HG02981 (cell line): ENCODE results near the gene TRAF2.

Experiments used
- ATAC-seq: cut with Tn5 transposase; IDR thresholded peaks from one replicate; pipeline ENCODE4 v1.9.1; 2021; ENCODE audit warnings: mild to moderate bottlenecking, moderate library complexity; ENCODE audit not compliant: unreplicated experiment

The TRAF2 gene

DNA sequence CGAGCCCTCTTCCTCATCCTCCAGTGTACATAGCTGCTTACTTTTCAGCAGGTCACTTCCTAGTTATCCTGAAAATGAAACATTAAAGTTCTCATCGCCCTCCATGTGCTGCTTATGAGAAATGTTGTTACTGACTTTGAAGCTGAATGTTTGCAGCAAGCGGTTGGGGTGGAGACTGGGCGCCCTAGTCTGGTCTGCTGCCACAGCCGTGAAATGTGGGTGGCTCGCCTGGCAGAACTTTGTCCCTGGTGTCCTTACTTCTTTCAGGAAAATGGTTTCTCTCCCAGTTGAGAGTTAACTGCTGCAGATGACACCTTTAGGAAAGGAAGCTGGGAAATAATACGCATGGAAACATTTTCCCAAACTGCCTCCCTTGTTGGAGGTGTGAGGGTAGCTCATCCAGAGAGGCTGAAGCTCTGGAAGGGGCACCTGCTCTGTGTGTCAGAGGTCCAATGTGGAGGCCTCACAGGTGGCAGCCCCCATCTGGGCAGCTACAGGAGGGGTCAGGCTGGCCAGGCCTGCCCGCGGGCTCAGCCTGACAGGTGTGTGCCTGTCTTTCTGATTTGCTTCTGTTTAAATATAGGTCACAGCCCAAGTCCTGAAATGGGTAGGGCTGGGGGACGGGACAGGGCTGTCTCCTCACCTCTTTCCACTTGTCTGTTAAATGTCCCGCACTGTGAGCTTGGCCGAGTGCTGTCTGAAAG lies 24.0 kb downstream of the TRAF2 start:
- no peak for ATAC-seq

- ATAC-seq, result no peak
These were observed 24.6 kb downstream of the TRAF2 start for GRCh38 chr9:136910901-136911245.

- no peak for ATAC-seq
These were observed 27.6 kb downstream of the TRAF2 start for GRCh38 chr9:136913701-136914438.

GRCh38 chr9:136915632-136916329 lies 29.5 kb downstream of the TRAF2 start:
- ATAC-seq, result no peak

GRCh38 chr9:136916330-136917184 lies 30.2 kb downstream of the TRAF2 start:
- no peak for ATAC-seq

GRCh38 chr9:136917902-136918301 lies 31.6 kb downstream of the TRAF2 start:
- no peak for ATAC-seq

- no peak for ATAC-seq
These were observed 33.8 kb downstream of the TRAF2 start for GRCh38 chr9:136920069-136920468.

- no peak for ATAC-seq
These were observed 34.5 kb downstream of the TRAF2 start for GRCh38 chr9:136920734-136921231.

DNA sequence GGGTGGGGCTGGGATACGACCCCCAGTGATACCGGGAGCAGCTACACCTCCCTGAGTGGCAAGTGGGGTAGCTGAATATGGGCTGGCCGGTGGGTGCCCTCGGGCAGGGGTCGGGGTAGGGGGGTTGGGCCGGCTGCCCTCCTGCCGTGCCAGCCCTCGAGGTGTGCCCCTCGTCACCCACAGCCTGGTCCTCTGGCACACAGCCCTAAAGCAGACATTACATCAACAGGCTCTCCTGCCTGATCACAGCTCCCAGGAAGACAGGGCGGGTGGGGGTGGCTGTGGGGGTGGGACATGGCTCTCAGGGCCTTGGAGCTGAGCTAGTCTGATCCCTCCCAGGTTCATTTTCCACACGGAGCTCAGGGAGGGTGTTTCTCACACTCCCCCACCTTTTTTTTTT lies 35.0 kb downstream of the TRAF2 start:
- ATAC-seq, result no peak

GRCh38 chr9:136921718-136922117 lies 35.4 kb downstream of the TRAF2 start:
- no peak for ATAC-seq

DNA sequence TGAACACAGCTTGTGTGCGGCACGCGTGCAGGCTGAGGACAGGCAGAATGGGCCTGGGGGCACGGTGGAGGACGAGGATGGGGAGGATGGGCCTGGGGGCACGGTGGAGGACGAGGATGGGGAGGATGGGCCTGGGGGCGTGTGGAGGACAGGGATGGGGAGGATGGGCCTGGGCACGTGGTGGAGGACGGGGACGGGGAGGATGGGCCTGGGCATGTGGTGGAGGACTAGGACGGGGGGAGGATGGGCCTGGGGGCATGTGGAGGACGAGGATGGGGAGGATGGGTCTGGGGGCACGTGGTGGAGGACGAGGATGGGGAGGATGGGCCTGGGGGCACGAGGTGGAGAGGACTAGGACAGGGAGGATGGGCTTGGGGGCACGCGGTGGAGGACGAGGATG lies 36.2 kb downstream of the TRAF2 start:
- no peak for ATAC-seq

DNA sequence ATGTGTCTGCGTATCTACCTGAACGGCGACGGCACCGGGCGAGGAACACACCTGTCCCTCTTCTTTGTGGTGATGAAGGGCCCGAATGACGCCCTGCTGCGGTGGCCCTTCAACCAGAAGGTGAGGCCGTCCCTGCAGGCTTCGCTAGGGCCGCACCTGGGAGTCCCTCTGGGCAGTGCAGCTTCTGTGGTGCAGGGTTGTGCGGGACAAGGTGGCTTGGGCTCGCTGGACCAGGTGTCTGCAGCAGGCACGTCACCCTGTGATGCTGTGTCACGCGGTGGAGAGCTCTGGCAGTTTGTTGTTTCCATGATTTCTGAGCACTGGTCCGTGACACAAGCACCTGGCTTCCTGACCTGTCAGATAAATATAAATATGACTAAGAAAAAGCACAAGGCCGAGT lies 37.6 kb downstream of the TRAF2 start:
- no peak for ATAC-seq

DNA sequence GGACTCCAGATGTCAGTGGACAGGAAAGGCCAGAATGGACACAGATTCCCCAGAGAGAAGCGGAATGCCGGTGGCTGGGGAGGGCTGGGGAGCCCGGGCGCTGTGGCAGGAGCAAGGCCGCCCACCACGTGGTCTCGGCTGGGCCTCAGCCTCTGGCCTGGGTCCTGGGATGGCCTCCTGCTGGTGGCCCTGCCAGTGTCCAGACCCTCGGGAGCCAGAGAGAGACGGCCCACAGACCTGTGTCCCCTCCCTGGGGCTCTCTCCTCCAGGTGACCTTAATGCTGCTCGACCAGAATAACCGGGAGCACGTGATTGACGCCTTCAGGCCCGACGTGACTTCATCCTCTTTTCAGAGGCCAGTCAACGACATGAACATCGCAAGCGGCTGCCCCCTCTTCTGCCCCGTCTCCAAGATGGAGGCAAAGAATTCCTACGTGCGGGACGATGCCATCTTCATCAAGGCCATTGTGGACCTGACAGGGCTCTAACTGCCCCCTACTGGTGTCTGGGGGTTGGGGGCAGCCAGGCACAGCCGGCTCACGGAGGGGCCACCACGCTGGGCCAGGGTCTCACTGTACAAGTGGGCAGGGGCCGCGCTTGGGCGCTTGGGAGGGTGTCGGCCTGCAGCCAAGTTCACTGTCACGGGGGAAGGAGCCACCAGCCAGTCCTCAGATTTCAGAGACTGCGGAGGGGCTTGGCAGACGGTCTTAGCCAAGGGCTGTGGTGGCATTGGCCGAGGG lies 39.3 kb downstream of the TRAF2 start:
- no peak for ATAC-seq

DNA sequence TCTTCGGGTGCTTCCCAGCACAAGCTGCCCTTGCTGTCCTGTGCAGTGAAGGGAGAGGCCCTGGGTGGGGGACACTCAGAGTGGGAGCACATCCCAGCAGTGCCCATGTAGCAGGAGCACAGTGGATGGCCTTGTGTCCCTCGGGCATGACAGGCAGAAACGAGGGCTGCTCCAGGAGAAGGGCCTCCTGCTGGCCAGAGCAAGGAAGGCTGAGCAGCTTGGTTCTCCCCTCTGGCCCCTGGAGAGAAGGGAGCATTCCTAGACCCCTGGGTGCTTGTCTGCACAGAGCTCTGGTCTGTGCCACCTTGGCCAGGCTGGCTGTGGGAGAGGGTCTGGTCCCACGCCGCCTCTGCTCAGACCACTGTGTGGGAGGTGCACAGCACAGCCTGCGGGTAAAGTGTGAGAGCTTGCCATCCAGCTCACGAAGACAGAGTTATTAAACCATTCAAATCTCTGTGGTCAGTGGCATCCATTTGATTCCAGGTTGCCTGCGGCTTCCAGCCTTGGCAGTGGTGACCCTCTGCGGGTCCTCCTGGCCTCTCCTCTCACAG lies 39.9 kb downstream of the TRAF2 start:
- no peak for ATAC-seq

DNA sequence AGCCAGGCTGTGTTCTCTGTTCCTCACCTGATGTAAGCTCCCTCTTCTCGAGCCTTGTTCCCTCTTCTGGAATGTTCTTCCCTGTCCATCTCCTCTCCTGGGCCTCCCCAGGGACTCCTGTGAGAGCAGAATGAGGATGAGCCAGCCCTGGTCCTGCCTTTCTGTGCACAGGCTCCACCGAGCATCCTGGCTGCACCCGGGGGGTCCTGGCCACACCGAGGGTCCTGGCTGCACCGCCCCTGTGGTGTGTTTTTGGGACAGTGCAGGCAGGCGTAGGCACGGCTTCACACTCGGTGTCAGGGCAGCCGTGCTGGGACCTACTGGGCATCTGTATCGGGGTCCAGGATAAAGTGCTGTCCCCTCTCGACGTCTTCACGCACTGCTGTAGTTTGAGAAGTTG lies 40.4 kb downstream of the TRAF2 start:
- ATAC-seq, result no peak

GRCh38 chr9:136927343-136928271 lies 41.3 kb downstream of the TRAF2 start:
- no peak for ATAC-seq

DNA sequence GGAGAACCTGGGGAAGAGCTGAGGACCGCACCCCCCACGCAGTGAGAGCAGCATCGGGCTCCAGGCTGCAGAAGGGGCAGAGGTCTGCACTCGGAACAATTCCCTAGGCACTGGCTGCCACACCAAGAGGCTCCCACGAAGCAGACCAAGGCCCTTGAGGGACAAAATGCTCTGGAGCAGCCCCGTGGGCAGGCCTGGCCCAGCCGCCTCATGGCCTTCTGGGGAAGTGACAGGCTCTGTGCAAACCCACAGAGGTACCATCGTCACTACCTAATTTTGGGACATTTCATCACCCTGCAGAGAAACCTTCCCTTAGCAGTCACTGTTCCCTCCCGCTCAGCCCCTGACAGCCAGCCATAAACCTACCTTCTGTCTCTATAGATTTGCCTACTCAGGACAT lies 42.3 kb downstream of the TRAF2 start:
- ATAC-seq, result no peak

DNA sequence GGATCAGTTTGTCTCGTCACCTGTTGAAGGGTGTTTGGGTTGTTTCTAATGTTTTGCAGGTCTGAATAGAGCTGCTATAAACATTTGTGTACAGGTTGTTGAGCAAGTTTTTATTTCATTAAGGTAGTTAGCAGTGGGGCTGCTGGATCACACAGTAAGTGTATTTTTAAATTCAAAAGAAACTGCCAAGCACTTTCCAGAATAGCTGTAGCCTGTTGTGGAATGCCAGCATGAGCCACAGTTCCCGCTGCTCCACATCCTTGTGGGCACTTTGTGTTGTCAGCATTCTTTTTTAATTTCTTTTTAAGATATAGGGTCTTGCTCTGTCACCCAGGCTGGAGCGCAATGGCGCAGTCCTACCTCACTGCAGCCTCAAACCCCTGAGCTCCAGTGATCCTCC lies 43.7 kb downstream of the TRAF2 start:
- ATAC-seq, result no peak

GRCh38 chr9:136931611-136932130 lies 45.4 kb downstream of the TRAF2 start:
- ATAC-seq, result no peak
